HepG2 (cell line): ENCODE data around the gene RNF114. TPM values are rescaled to one million over a fixed set of nuclear protein-coding genes. Genes with fewer than 3 reads are reported as not detected.

Experiments
- ELF1 ChIP-seq: sonication (generic); formaldehyde crosslinking; IDR thresholded peaks from 2 replicates; pipeline ENCODE4 v1.4.0; 2020; ENCODE audit warnings: missing genetic modification reagents
- JARID2 ChIP-seq: sonication (generic); formaldehyde crosslinking; IDR thresholded peaks from 2 replicates; pipeline ENCODE4 v1.8.1; 2023; ENCODE audit warnings: missing genetic modification reagents, inconsistent platforms; ENCODE audit not compliant: insufficient replicate concordance
- MAF1 ChIP-seq: sonication (generic); formaldehyde crosslinking; IDR thresholded peaks from 2 replicates; pipeline ENCODE4 v1.5.0; 2020; ENCODE audit warnings: missing genetic modification reagents, borderline replicate concordance
- PAWR ChIP-seq: sonication (generic); formaldehyde crosslinking; IDR thresholded peaks from 2 replicates; pipeline ENCODE4 v1.4.0; 2020; ENCODE audit warnings: missing genetic modification reagents, mild to moderate bottlenecking, borderline replicate concordance
- PAXIP1 ChIP-seq: sonication (generic); formaldehyde crosslinking; conservative IDR thresholded peaks from 2 replicates; pipeline ENCODE4 v1.4.0; 2020; ENCODE audit warnings: mild to moderate bottlenecking, missing genetic modification reagents, moderate library complexity
- REXO4 ChIP-seq: sonication (generic); formaldehyde crosslinking; IDR thresholded peaks from 2 replicates; pipeline ENCODE4 v1.8.0; 2022; ENCODE audit warnings: missing genetic modification reagents, mild to moderate bottlenecking, borderline replicate concordance
- SAFB2 ChIP-seq: sonication (generic); formaldehyde crosslinking; IDR thresholded peaks from 2 replicates; pipeline ENCODE4 v1.5.1; 2020; ENCODE audit warnings: missing genetic modification reagents, low read depth, mild to moderate bottlenecking, borderline replicate concordance
- SATB2 ChIP-seq: sonication (generic); formaldehyde crosslinking; IDR thresholded peaks from 2 replicates; pipeline ENCODE4 v1.5.0; 2020; ENCODE audit warnings: missing genetic modification reagents
- SMC3 ChIP-seq: IDR thresholded peaks from 2 replicates; pipeline ENCODE4 v1.6.1; 2011; ENCODE audit warnings: low read length, improper control_type of control experiment
- TARDBP ChIP-seq: sonication (generic); formaldehyde crosslinking; IDR thresholded peaks from 2 replicates; pipeline ENCODE4 v1.8.0; 2022; ENCODE audit warnings: mild to moderate bottlenecking, missing genetic modification reagents
- THAP11 ChIP-seq: IDR thresholded peaks from 2 replicates; pipeline ENCODE4 v1.6.1; 2016; ENCODE audit warnings: missing biosample characterization, missing genetic modification reagents
- TRIM24 ChIP-seq: sonication (generic); formaldehyde crosslinking; IDR thresholded peaks from 2 replicates; pipeline ENCODE4 v1.8.0; 2022; ENCODE audit warnings: mild to moderate bottlenecking, missing genetic modification reagents
- ZBTB21 ChIP-seq: sonication (generic); formaldehyde crosslinking; IDR thresholded peaks from 2 replicates; pipeline ENCODE4 v1.4.0; 2020; ENCODE audit warnings: missing genetic modification reagents
- ZEB1 ChIP-seq: IDR thresholded peaks from 2 replicates; pipeline ENCODE4 v1.6.1; 2012; ENCODE audit warnings: mild to moderate bottlenecking, low read depth, inconsistent platforms; ENCODE audit not compliant: insufficient replicate concordance
- ZNF205 ChIP-seq: IDR thresholded peaks from 2 replicates; pipeline ENCODE4 v1.6.1; 2018; ENCODE audit warnings: missing biosample characterization, missing genetic modification reagents
- ZNF263 ChIP-seq: sonication (generic); formaldehyde crosslinking; IDR thresholded peaks from 2 replicates; pipeline ENCODE4 v1.4.0; 2020; ENCODE audit warnings: missing genetic modification reagents
- ZNF30 ChIP-seq: sonication (generic); formaldehyde crosslinking; IDR thresholded peaks from 2 replicates; pipeline ENCODE4 v1.5.0; 2020; ENCODE audit warnings: mild to moderate bottlenecking, missing genetic modification reagents
- ZNF354B ChIP-seq: sonication (generic); formaldehyde crosslinking; IDR thresholded peaks from 2 replicates; pipeline ENCODE4 v1.8.0; 2022; ENCODE audit warnings: mild to moderate bottlenecking, missing genetic modification reagents
- ZNF597 ChIP-seq: sonication (generic); formaldehyde crosslinking; IDR thresholded peaks from 2 replicates; pipeline ENCODE4 v1.5.0; 2020; ENCODE audit warnings: missing genetic modification reagents
- ZNF607 ChIP-seq: sonication (generic); formaldehyde crosslinking; IDR thresholded peaks from 2 replicates; pipeline ENCODE4 v1.5.1; 2020; ENCODE audit warnings: missing genetic modification reagents, mild to moderate bottlenecking, borderline replicate concordance
- ZNF619 ChIP-seq: sonication (generic); formaldehyde crosslinking; IDR thresholded peaks from 2 replicates; pipeline ENCODE4 v1.4.0; 2020; ENCODE audit warnings: mild to moderate bottlenecking, missing genetic modification reagents
- ZNF883 ChIP-seq: sonication (generic); formaldehyde crosslinking; IDR thresholded peaks from 2 replicates; pipeline ENCODE4 v1.5.1; 2020; ENCODE audit warnings: mild to moderate bottlenecking, missing genetic modification reagents; ENCODE audit errors: not compliant biosample characterization
- polyA plus RNA-seq, 8 experiments: library from polyadenylated mRNA; depleted of rRNA in 3 of 8; stranded (reverse) in 7 of 8; unstranded in 1 of 8; fragments of >200 nt; fragmentation: Illumina TruSeq in 4 of 8; extraction: Trizol in 4 of 8; gene quantifications; 2 replicates each; pipeline versions ENCODE4 v1.2.1 to v1.2.3, GENCODE V29; 2011 to 2016; ENCODE audit warnings: low read depth in 4 of 8, missing spikeins in 1 of 8, mixed read lengths in 1 of 8; ENCODE audit not compliant: insufficient read depth in 1 of 8
- total RNA-seq, 5 experiments: library from RNA; depleted of rRNA; stranded (reverse); fragments of >200 nt; fragmentation: Illumina TruSeq; extraction: Trizol; gene quantifications; 2 replicates each; pipeline ENCODE4 v1.2.3, GENCODE V29; 2016; ENCODE audit warnings: low read depth in 1 of 5
- TF ChIP-seq, protein P1 (sequence below): sonication (generic); formaldehyde crosslinking; IDR thresholded peaks from 2 replicates; pipeline ENCODE4 v1.8.1; 2022; ENCODE audit warnings: low read depth, mild to moderate bottlenecking, missing genetic modification reagents

RNF114 gene
- total and polyA plus RNA-seq, 2 of the 13 experiments (the other 11 are each of a cell fraction or from before 2014, with no cell fraction given), result 119 to 126 TPM

DNA sequence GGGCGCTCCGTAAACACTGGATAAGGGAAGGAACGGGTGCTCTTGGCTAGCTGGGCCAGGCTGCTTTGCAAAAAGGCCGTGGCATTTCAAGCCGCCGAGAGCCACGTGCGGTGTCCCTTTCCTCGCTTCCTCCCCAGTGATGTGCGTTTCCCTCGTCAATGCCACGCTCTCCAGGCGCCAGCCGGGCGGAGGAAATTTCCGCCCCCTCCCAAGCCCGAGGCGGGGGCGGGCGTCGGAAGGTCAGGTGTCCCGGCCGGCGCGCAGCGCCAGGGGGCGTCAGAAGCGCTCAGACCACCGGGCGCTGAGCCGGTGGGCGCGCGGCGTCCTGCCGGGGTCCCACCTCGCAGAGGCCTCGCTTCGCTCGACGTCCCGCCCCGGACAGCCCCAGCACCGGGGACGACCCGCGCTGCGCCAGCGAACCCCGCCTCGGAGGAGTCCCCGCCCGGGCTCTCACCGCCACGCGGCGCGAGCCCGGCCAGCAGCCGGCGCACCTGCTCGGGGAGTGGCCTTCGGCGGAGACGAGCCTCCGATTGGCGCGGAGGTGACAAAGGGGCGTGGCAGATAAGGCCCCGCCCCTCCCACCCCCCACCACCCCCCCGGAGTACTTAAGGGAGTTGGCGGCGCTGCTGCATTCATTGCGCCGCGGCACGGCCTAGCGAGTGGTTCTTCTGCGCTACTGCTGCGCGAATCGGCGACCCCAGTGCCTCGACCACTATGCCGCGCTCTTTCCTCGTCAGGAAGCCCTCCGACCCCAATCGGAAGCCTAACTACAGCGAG lies 46.3 kb downstream of the RNF114 start, which contains the start of gene SNAI1 (continued):
- TF ChIP-seq PAWR (CRISPR knock-in tag), result no peak
- TF ChIP-seq ZEB1, result no peak
- no peak for TF ChIP-seq TRIM24 (CRISPR knock-in tag)
- TF ChIP-seq ZBTB21 (CRISPR knock-in tag), result peak; percentile 45; the same call in 1 of the 2 replicates
- peak; percentile 91 for TF ChIP-seq SAFB2 (CRISPR knock-in tag)
- peak; percentile 64 for TF ChIP-seq ZNF883 (CRISPR knock-in tag)
- TF ChIP-seq JARID2 (CRISPR knock-in tag), result peak; percentile 90
- TF ChIP-seq ZNF263 (CRISPR knock-in tag), result peak; percentile 85; the same call in 1 of the 2 replicates
- peak; percentile 76 for TF ChIP-seq THAP11 (CRISPR knock-in tag)
- peak; percentile 90 for TF ChIP-seq SATB2 (CRISPR knock-in tag)
- TF ChIP-seq ZNF607 (CRISPR knock-in tag), result peak; percentile 1
- peak; percentile 81; the same call in 1 of the 2 replicates for TF ChIP-seq ZNF619 (CRISPR knock-in tag)
- TF ChIP-seq ZNF597 (CRISPR knock-in tag), result no peak
- TF ChIP-seq REXO4, result peak; percentile 98; the same call in 1 of the 2 replicates
- TF ChIP-seq TARDBP (CRISPR knock-in tag), result no peak; the same call in 1 of the 2 replicates
- 0 out of 2 replicates have a peak, but pooled peaks have one; percentile 7 for TF ChIP-seq ZNF354B (CRISPR knock-in tag)
- peak; percentile 87 for TF ChIP-seq ZNF205 (CRISPR knock-in tag)
- peak; percentile 13; the same call in 1 of the 2 replicates for TF ChIP-seq SMC3
- TF ChIP-seq MAF1 (CRISPR knock-in tag), result peak; percentile 80; the same call in 1 of the 2 replicates
- TF ChIP-seq, protein P1, sequence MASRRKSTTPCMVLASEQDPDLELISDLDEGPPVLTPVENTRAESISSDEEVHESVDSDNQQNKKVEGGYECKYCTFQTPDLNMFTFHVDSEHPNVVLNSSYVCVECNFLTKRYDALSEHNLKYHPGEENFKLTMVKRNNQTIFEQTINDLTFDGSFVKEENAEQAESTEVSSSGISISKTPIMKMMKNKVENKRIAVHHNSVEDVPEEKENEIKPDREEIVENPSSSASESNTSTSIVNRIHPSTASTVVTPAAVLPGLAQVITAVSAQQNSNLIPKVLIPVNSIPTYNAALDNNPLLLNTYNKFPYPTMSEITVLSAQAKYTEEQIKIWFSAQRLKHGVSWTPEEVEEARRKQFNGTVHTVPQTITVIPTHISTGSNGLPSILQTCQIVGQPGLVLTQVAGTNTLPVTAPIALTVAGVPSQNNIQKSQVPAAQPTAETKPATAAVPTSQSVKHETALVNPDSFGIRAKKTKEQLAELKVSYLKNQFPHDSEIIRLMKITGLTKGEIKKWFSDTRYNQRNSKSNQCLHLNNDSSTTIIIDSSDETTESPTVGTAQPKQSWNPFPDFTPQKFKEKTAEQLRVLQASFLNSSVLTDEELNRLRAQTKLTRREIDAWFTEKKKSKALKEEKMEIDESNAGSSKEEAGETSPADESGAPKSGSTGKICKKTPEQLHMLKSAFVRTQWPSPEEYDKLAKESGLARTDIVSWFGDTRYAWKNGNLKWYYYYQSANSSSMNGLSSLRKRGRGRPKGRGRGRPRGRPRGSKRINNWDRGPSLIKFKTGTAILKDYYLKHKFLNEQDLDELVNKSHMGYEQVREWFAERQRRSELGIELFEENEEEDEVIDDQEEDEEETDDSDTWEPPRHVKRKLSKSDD, result peak; percentile 57; the same call in 1 of the 2 replicates
- peak; percentile 57 for TF ChIP-seq ZNF30 (CRISPR knock-in tag)
- TF ChIP-seq ELF1 (CRISPR knock-in tag), result no peak
- no peak; the same call in none of the 2 replicates for TF ChIP-seq PAXIP1 (CRISPR knock-in tag)
